Gastrocnemius medialis (tissue), 4 donors: ENCODE data around the gene ZNF281.

Source experiments
- POLR2A ChIP-seq, 2 donors: fragments of 450-650 bp; IDR thresholded peaks; one replicate each; pipeline ENCODE4 v1.6.1; 2017; ENCODE audit warnings: antibody characterized with exemption in 2 of 2, mild to moderate bottlenecking in 2 of 2, moderate library complexity in 2 of 2
- TF ChIP-seq, protein P1 (sequence below), 5 experiments: fragments of 450-650 bp in 3 of 5; fragments of 200-600 bp in 2 of 5; sonication (generic) in 2 of 5; IDR thresholded peaks in 4 of 5; conservative IDR thresholded peaks in 1 of 5; 1 replicate in 4 of 5; 2 replicates in 1 of 5; pipeline ENCODE4 v1.5.1; 2016 to 2019; ENCODE audit warnings: antibody characterized with exemption in 5 of 5, mild to moderate bottlenecking in 3 of 5, moderate library complexity in 3 of 5

DNA sequence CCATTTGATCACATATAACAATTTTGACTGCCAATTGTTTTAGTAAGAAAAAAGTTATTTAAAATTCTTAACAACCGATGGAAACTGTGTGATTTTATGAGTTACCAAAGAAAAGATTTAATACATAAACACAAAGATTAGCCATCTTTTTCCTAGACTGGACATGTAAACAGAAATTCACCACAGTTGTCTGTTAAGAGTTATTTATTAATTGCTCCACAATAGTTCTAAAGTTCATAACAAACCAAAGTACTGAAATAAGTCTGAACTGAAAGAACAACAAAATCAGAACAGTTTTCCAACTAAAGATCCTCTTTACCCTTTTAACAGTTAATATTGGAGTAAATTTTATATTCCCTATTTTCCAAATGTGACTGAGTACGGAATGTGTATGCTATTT is 8.6 kb downstream of the ZNF281 start:
- TF ChIP-seq POLR2A (IDR thresholded peaks at IDR 0.05): no peak
- TF ChIP-seq, protein P1, sequence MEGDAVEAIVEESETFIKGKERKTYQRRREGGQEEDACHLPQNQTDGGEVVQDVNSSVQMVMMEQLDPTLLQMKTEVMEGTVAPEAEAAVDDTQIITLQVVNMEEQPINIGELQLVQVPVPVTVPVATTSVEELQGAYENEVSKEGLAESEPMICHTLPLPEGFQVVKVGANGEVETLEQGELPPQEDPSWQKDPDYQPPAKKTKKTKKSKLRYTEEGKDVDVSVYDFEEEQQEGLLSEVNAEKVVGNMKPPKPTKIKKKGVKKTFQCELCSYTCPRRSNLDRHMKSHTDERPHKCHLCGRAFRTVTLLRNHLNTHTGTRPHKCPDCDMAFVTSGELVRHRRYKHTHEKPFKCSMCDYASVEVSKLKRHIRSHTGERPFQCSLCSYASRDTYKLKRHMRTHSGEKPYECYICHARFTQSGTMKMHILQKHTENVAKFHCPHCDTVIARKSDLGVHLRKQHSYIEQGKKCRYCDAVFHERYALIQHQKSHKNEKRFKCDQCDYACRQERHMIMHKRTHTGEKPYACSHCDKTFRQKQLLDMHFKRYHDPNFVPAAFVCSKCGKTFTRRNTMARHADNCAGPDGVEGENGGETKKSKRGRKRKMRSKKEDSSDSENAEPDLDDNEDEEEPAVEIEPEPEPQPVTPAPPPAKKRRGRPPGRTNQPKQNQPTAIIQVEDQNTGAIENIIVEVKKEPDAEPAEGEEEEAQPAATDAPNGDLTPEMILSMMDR (IDR thresholded peaks at IDR 0.05 in 4 of 5, conservative IDR thresholded peaks at IDR 0.05 in 1 of 5): no peak
